Peyer's patch (tissue), 4 donors: Measurements from ENCODE around the gene MUC2. TPM values are rescaled to one million over a fixed set of nuclear protein-coding genes. Genes with fewer than 3 reads are reported as not detected.
A peak's percentile ranks its signal among the peaks of the same experiment; 100 is the strongest.

Source experiments
- DNase-seq, 3 donors: peaks; one replicate each; pipeline ENCODE4 v3.0.0-alpha.2; 2017 to 2019
- H3K27ac ChIP-seq, 4 donors: fragments of 200-600 bp; sonication (generic); one replicate each; pipeline ENCODE4 v1.5.1; 2016 to 2019
- H3K27me3 ChIP-seq, 2 donors: fragments of 200-600 bp; sonication (generic); one replicate each; pipeline ENCODE4 v1.5.1; 2019
- H3K36me3 ChIP-seq, 3 donors: fragments of 200-600 bp; sonication (generic); one replicate each; pipeline ENCODE4 v1.5.1; 2016 to 2019
- H3K4me1 ChIP-seq, 4 donors: fragments of 200-600 bp; sonication (generic); one replicate each; pipeline ENCODE4 v1.5.1; 2016 to 2019
- H3K4me3 ChIP-seq, 4 donors: fragments of 200-600 bp; sonication (generic); 1 replicate in 3 of 4; 2 replicates in 1 of 4; pipeline ENCODE4 v1.5.1; 2016 to 2019; ENCODE audit warnings: mild to moderate bottlenecking in 1 of 4
- H3K9me3 ChIP-seq, 4 donors: fragments of 200-600 bp; sonication (generic); one replicate each; pipeline ENCODE4 v1.5.1; 2016 to 2019; ENCODE audit warnings: mild to moderate bottlenecking in 1 of 4
- POLR2A ChIP-seq, 2 donors: fragments of 450-650 bp; IDR thresholded peaks; one replicate each; pipeline ENCODE4 v1.5.1; 2017; ENCODE audit warnings: antibody characterized with exemption in 2 of 2, mild to moderate bottlenecking in 2 of 2, moderate library complexity in 2 of 2
- total RNA-seq, 4 donors: library from RNA; depleted of rRNA; stranded (reverse); fragments of >200 nt; gene quantifications; one replicate each; pipeline ENCODE4 v1.1.0, GENCODE V29; 2016
- TF ChIP-seq, protein P1 (sequence below), 6 experiments: fragments of 450-650 bp in 4 of 6; fragments of 200-600 bp in 2 of 6; sonication (generic) in 1 of 6; IDR thresholded peaks; one replicate each; pipeline ENCODE4 v1.5.1; 2017 to 2019; ENCODE audit warnings: antibody characterized with exemption in 6 of 6, mild to moderate bottlenecking in 3 of 6, moderate library complexity in 1 of 6

MUC2 gene
- total RNA-seq, 4 donors from 2014 or later: 817 to 1,165 (median 1,010) TPM

DNA sequence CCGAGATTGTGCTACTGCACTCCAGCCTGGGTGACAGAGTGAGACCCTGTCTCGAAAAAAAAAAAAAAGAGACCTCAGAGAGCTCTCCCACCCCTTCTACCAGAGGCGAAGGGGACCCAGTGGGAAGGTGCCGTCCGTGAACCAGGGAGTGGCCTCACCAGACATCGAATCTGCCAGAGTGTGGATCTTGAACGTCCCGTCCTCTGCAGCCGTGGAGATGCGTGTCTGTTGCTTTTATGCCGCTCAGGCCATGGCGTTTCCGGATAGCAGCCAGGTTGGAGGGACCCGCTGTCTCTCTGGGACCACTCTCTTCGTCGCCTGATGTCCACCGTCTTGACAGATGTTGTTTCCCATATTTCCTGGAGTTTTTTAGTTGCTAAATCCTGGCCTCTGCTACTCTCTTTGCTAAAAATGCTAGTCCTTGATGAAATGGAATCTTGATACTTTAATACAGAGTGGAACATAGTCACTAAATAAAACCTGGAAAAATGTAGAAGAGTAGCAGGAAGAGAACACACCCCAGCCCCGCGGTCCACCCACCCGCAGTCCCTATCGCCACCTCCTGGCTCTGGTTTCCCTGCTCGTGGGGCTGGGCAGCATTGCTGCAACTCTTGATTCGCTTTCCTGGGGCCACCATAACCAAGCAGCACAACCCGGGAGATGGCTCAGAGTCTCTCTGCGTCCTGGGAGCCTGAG is 26.2 kb upstream of the MUC2 start:
- H3K36me3 ChIP-seq: no peaks in the 10 kb centered on the region
- DNase-seq: peak in 1 of 3 donors; percentile 38
- no peak overlapping the region for H3K27ac ChIP-seq
- H3K4me1 ChIP-seq: peaks cover 0 to 19% (median 2%) of the 10 kb centered on the region in 4 donors
- no peaks in the 10 kb centered on the region for H3K27me3 ChIP-seq
- TF ChIP-seq POLR2A (IDR thresholded peaks at IDR 0.05): no peak
- TF ChIP-seq, protein P1, sequence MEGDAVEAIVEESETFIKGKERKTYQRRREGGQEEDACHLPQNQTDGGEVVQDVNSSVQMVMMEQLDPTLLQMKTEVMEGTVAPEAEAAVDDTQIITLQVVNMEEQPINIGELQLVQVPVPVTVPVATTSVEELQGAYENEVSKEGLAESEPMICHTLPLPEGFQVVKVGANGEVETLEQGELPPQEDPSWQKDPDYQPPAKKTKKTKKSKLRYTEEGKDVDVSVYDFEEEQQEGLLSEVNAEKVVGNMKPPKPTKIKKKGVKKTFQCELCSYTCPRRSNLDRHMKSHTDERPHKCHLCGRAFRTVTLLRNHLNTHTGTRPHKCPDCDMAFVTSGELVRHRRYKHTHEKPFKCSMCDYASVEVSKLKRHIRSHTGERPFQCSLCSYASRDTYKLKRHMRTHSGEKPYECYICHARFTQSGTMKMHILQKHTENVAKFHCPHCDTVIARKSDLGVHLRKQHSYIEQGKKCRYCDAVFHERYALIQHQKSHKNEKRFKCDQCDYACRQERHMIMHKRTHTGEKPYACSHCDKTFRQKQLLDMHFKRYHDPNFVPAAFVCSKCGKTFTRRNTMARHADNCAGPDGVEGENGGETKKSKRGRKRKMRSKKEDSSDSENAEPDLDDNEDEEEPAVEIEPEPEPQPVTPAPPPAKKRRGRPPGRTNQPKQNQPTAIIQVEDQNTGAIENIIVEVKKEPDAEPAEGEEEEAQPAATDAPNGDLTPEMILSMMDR (IDR thresholded peaks at IDR 0.05): no peak
- no peaks in the 10 kb centered on the region for H3K9me3 ChIP-seq
- H3K4me3 ChIP-seq: no peak overlapping the region

DNA sequence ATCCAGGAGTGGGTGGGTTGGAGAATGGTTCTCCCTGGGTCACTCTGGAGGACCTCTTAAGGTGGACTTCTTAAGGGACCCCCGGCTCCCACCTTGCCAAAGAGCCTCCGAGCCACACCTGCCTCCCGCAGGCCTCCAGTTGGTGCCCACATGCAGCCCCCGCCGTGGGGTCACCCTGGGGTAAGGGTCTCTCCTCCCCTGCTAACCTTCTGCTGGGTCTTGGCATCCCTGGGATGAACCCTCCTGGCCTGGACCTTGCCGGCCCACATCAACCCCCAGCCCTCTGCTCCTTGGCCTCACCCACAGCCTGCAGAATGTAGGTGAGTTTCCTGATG is 25.6 kb upstream of the MUC2 start:
- Histone ChIP-seq H3K4me3 (no peak overlapping the region), H3K27ac (no peak overlapping the region), H3K9me3 (no peaks in the 10 kb centered on the region), H3K4me1 (peaks cover 0 to 24% (median 2%) of the 10 kb centered on the region in 4 donors), H3K27me3 (no peaks in the 10 kb centered on the region), H3K36me3 (no peaks in the 10 kb centered on the region)
- no peak for TF ChIP-seq POLR2A (IDR thresholded peaks at IDR 0.05)
- TF ChIP-seq, protein P1 (IDR thresholded peaks at IDR 0.05): no peak
- DNase-seq: no peak

DNA sequence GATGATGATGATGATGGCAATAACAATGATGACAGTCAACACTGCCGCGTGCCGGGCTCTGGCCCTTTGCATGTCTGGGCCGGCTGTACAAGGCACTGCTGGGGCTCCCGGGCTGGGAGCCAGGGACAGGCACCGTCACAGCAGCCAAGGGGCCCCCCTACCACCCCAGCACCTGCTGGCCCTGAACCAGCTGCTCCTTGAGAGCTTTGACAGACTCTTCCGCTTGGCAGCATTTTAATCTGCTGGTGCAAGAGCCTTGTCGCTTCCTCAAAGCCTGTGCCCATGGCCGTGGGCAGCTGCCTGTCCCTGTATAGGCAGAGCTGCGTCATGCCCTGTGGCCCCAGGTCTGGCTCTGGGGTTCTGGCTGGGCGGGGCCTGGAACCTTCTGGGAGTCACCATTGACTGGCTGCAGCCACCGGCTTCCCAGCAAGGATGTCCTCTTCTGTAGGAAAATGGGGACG is 25.2 kb upstream of the MUC2 start:
- TF ChIP-seq, protein P1 (IDR thresholded peaks at IDR 0.05): no peak
- no peak for TF ChIP-seq POLR2A (IDR thresholded peaks at IDR 0.05)
- no peak overlapping the region for H3K4me3 ChIP-seq
- H3K27ac ChIP-seq: no peak overlapping the region
- peaks cover 0 to 28% (median 2%) of the 10 kb centered on the region in 4 donors for H3K4me1 ChIP-seq
- H3K9me3 ChIP-seq: no peaks in the 10 kb centered on the region
- no peaks in the 10 kb centered on the region for H3K36me3 ChIP-seq
- peak in 1 of 3 donors; percentile 57 for DNase-seq
- H3K27me3 ChIP-seq: no peaks in the 10 kb centered on the region

DNA sequence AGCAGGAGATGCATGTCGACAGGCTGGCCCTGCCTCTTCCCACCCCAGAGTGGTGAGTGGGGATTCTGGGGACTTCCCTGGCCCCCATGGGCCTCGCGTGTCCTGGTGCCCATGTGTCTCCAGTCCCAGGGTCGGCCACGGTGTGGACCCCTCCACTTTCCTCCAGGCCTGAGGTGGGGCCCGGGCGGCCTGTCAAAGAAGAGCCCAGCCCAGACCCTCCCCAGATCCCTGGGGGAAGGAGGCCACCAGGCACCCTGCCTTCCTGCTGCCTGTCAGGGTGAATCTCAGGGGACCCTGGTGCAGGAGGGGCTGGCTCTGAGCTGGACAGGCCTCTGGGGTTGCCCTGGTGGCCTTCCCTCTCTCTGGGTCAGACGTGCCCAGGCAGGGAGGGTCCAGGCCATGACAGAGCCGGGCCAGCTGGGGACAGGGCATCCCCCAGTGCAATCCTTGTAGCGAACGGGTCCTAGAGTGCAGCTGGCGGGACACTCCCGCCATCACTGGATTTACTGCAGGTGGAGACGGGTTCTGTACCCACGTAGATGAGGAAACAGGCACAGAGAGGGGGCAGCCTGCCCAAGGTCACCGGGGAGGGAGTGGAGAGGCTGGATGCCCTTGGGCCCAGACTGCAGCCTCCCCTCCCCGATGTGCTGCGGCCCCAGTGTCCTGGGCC is 24.6 kb upstream of the MUC2 start:
- H3K9me3 ChIP-seq: no peaks in the 10 kb centered on the region
- H3K4me3 ChIP-seq: no peak overlapping the region
- H3K27me3 ChIP-seq: no peaks in the 10 kb centered on the region
- H3K27ac ChIP-seq: no peak overlapping the region
- peaks cover 0 to 34% (median 2%) of the 10 kb centered on the region in 4 donors for H3K4me1 ChIP-seq
- no peak for DNase-seq
- H3K36me3 ChIP-seq: no peaks in the 10 kb centered on the region
- TF ChIP-seq, protein P1 (IDR thresholded peaks at IDR 0.05): no peak
- TF ChIP-seq POLR2A (IDR thresholded peaks at IDR 0.05): no peak

DNA sequence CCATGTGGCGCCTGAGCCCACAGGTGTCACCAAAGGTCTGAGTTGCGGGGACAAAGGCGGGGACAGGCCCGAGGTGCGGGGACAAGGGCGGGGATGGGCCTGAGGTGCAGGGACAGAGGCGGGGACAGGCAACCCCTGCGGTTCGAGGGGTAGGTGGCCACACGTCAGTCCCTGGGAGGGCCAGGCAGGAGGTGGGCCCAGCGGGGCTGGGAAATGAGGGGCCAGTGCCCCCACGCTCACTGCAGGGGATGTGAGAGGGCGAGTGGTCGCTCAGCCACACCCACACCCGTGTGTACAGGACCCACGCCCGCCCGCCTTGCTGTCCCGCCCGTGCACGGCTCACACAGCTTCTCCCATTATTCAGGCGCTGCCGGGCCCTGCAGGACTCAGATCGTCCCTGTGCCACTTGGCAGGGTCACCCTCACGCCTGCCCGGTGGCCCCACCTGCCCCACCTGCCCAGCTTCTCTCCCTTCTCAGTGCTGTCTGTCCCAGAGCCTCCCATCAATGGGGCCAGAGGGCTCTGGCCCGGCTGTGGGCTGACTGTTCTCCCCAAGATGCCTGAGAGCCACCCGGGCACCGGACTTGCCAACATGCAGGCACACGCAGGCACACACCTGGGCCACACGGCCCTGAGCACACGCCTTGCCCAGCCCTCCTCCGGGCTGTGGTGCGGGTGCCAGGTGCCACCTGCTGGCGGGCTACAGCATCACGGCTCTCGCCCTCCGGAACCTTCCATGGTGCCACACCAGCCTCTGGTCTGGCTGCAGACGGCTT is 23.9 kb upstream of the MUC2 start:
- no peaks in the 10 kb centered on the region for H3K36me3 ChIP-seq
- no peaks in the 10 kb centered on the region for H3K27me3 ChIP-seq
- peaks cover 0 to 38% (median 2%) of the 10 kb centered on the region in 4 donors for H3K4me1 ChIP-seq

More for the DNA sequence above, 23.9 kb upstream of the MUC2 start:
- TF ChIP-seq, protein P1 (IDR thresholded peaks at IDR 0.05): peak; percentile 75 to 99 (median 92)
- no peak for TF ChIP-seq POLR2A (IDR thresholded peaks at IDR 0.05)
- no peak overlapping the region for H3K4me3 ChIP-seq
- DNase-seq: peak; percentile 53 to 91 (median 88)
- H3K27ac ChIP-seq: no peak overlapping the region
- H3K9me3 ChIP-seq: no peaks in the 10 kb centered on the region
